HG03520 (cell line): Measurements from ENCODE around the gene RNF10.
"Not testable (repeated sequence)": the region's sequence is repeated elsewhere in the genome, so short reads cannot be mapped to it uniquely, and the experiment has no call there.

Experiments used
- ATAC-seq: cut with Tn5 transposase; IDR thresholded peaks from one replicate; pipeline ENCODE4 v1.9.1; 2021; ENCODE audit warnings: mild to moderate bottlenecking, moderate library complexity; ENCODE audit not compliant: unreplicated experiment

Gene RNF10

GRCh38 chr12:120528861-120529525 lies 5.2 kb upstream of the RNF10 start, which contains the start of gene COQ5:
COQ5 (minus strand) TSS chr12:120529158; CDS start chr12:120529141, 17 bp downstream.
- peak; percentile 75 for ATAC-seq

- no peak for ATAC-seq
These were observed 4.3 kb upstream of the RNF10 start for GRCh38 chr12:120529641-120530417.

- not testable (repeated sequence) for ATAC-seq
These were observed 3.8 kb upstream of the RNF10 start for GRCh38 chr12:120530418-120530761.

GRCh38 chr12:120532701-120533238 lies 1.4 kb upstream of the RNF10 start:
- ATAC-seq: no peak

- ATAC-seq: peak; percentile 39
These were observed 823 bp downstream of the RNF10 start for GRCh38 chr12:120534703-120535655.

- no peak for ATAC-seq
These were observed 2.1 kb downstream of the RNF10 start for GRCh38 chr12:120536064-120536791.

GRCh38 chr12:120537856-120538220 lies 3.7 kb downstream of the RNF10 start:
- no peak for ATAC-seq

GRCh38 chr12:120538281-120539156 lies 4.4 kb downstream of the RNF10 start:
- ATAC-seq: no peak

- no peak for ATAC-seq
These were observed 5.1 kb downstream of the RNF10 start for GRCh38 chr12:120539303-120539702.

- no peak for ATAC-seq
These were observed 6.3 kb downstream of the RNF10 start for GRCh38 chr12:120540445-120540844.

GRCh38 chr12:120542166-120542565 lies 8.0 kb downstream of the RNF10 start:
- no peak for ATAC-seq

- ATAC-seq: no peak
These were observed 10.5 kb downstream of the RNF10 start for GRCh38 chr12:120544691-120545090.

- ATAC-seq: no peak
These were observed 11.9 kb downstream of the RNF10 start for GRCh38 chr12:120546050-120546386.

- ATAC-seq: no peak
These were observed 20.5 kb downstream of the RNF10 start for GRCh38 chr12:120554678-120555077.

- ATAC-seq: no peak
These were observed 23.4 kb downstream of the RNF10 start for GRCh38 chr12:120557589-120557988.

- no peak for ATAC-seq
These were observed 28.8 kb downstream of the RNF10 start for GRCh38 chr12:120562906-120563305.

GRCh38 chr12:120563495-120563894 lies 29.3 kb downstream of the RNF10 start:
- ATAC-seq: no peak

- no peak for ATAC-seq
These were observed 37.1 kb downstream of the RNF10 start for GRCh38 chr12:120571299-120571698.

- ATAC-seq: no peak
These were observed 39.4 kb downstream of the RNF10 start for GRCh38 chr12:120573560-120573959.

- ATAC-seq: no peak
These were observed 40.0 kb downstream of the RNF10 start for GRCh38 chr12:120574106-120574505.
